Neural cell (in vitro differentiated cells): Measurements from ENCODE around the gene TOR3A. TPM values are rescaled to one million over a fixed set of nuclear protein-coding genes. Genes with fewer than 3 reads are reported as not detected.

Source experiments
- H2AFZ ChIP-seq: fragments of 200-600, 300-800 bp; sonication (generic), shearing (Covaris generic); 2 replicates; pipeline ENCODE4 v1.6.0; 2014; ENCODE audit warnings: low read depth, mild to moderate bottlenecking, antibody characterized with exemption, low read length, moderate library complexity
- H3F3A ChIP-seq: fragments of 200-600 bp; shearing (Covaris generic); 2 replicates; pipeline ENCODE4 v1.6.1; 2016; ENCODE audit warnings: mild to moderate bottlenecking, moderate library complexity, mixed read lengths, antibody characterized with exemption, low read length; ENCODE audit not compliant: insufficient read depth, poor library complexity, severe bottlenecking
- H3K27ac ChIP-seq: fragments of 200-600, 300-800 bp; sonication (generic), shearing (Covaris generic); 2 replicates; pipeline ENCODE4 v1.5.1; 2014; ENCODE audit warnings: mild to moderate bottlenecking, low read length, moderate library complexity
- H3K27me3 ChIP-seq: fragments of 300-800, 200-600 bp; sonication (generic), shearing (Covaris generic); 2 replicates; pipeline ENCODE4 v1.6.0; 2014; ENCODE audit warnings: mild to moderate bottlenecking, low read depth, low read length, moderate library complexity; ENCODE audit not compliant: insufficient read depth
- H3K36me3 ChIP-seq: fragments of 300-800, 200-600 bp; sonication (generic), shearing (Covaris generic); 2 replicates; pipeline ENCODE4 v1.5.1; 2014; ENCODE audit warnings: mild to moderate bottlenecking, antibody characterized with exemption, low read length, moderate library complexity; ENCODE audit not compliant: insufficient read depth
- H3K4me2 ChIP-seq: fragments of 300-800, 200-600 bp; sonication (generic), shearing (Covaris generic); 2 replicates; pipeline ENCODE4 v1.6.0; 2014; ENCODE audit warnings: mild to moderate bottlenecking, low read length
- H3K4me3 ChIP-seq: fragments of 300-800, 200-600 bp; sonication (generic), shearing (Covaris generic); 2 replicates; pipeline ENCODE4 v1.5.1; 2014; ENCODE audit warnings: mild to moderate bottlenecking, low read length, moderate library complexity
- H3K79me2 ChIP-seq: fragments of 200-600 bp; shearing (Covaris generic); replicated peaks from 2 replicates; pipeline ENCODE4 v1.6.0; 2014; ENCODE audit warnings: mild to moderate bottlenecking, low read length, moderate library complexity; ENCODE audit not compliant: insufficient read depth
- H3K9ac ChIP-seq: fragments of 300-800, 200-600 bp; sonication (generic), shearing (Covaris generic); 2 replicates; pipeline ENCODE4 v1.6.1; 2016; ENCODE audit warnings: mild to moderate bottlenecking, low read length, mixed read lengths
- H3K9me2 ChIP-seq: fragments of 200-600 bp; shearing (Covaris generic); 2 replicates; pipeline ENCODE4 v1.6.1; 2016; ENCODE audit warnings: mild to moderate bottlenecking, low read length, mixed read lengths; ENCODE audit not compliant: insufficient read depth
- H3K9me3 ChIP-seq: fragments of 200-600, 300-800 bp; sonication (generic), shearing (Covaris generic); 2 replicates; pipeline ENCODE4 v1.6.1; 2016; ENCODE audit warnings: mild to moderate bottlenecking, mixed run types, low read length, moderate library complexity, mixed read lengths
- H4K20me1 ChIP-seq: fragments of 200-600 bp; shearing (Covaris generic); 2 replicates; pipeline ENCODE4 v1.6.1; 2016; ENCODE audit warnings: mild to moderate bottlenecking, mixed run types; ENCODE audit not compliant: insufficient read depth
- CTCF ChIP-seq: fragments of 450-650 bp; IDR thresholded peaks from 2 replicates; pipeline ENCODE4 v1.5.1; 2014; ENCODE audit warnings: antibody characterized with exemption, mild to moderate bottlenecking, moderate library complexity; ENCODE audit not compliant: poor library complexity, severe bottlenecking
- EP300 ChIP-seq: fragments of 450-650 bp; conservative IDR thresholded peaks from 2 replicates; pipeline ENCODE4 v1.6.1; 2014; ENCODE audit warnings: antibody characterized with exemption, mild to moderate bottlenecking, moderate library complexity; ENCODE audit not compliant: poor library complexity, severe bottlenecking
- EZH2 ChIP-seq: fragments of 200-600, 300-800 bp; shearing (Covaris generic), sonication (generic); IDR thresholded peaks from 2 replicates; pipeline ENCODE4 v1.6.1; 2014; ENCODE audit warnings: antibody characterized with exemption, low read length, borderline replicate concordance, mild to moderate bottlenecking; ENCODE audit not compliant: insufficient read depth, poor library complexity, severe bottlenecking
- MXI1 ChIP-seq: fragments of 450-650 bp; conservative IDR thresholded peaks from 2 replicates; pipeline ENCODE4 v1.6.1; 2014; ENCODE audit warnings: antibody characterized with exemption, mild to moderate bottlenecking; ENCODE audit not compliant: poor library complexity, severe bottlenecking
- POLR2AphosphoS5 ChIP-seq: IDR thresholded peaks from 2 replicates; pipeline ENCODE4 v1.6.1; 2012
- RAD21 ChIP-seq: fragments of 450-650 bp; conservative IDR thresholded peaks from 2 replicates; pipeline ENCODE4 v1.6.1; 2014; ENCODE audit warnings: antibody characterized with exemption, mild to moderate bottlenecking, moderate library complexity
- REST ChIP-seq: IDR thresholded peaks from 2 replicates; pipeline ENCODE4 v1.6.1; 2012; ENCODE audit warnings: borderline replicate concordance
- SMC3 ChIP-seq: fragments of 450-650 bp; conservative IDR thresholded peaks from 2 replicates; pipeline ENCODE4 v1.6.1; 2014; ENCODE audit warnings: antibody characterized with exemption, mild to moderate bottlenecking, moderate library complexity; ENCODE audit not compliant: poor library complexity
- TAF1 ChIP-seq: IDR thresholded peaks from 2 replicates; pipeline ENCODE4 v1.6.1; 2012; ENCODE audit warnings: low read depth
- polyA plus RNA-seq: library from polyadenylated mRNA; depleted of rRNA; stranded (reverse); fragments of >200 nt; gene quantifications from 2 replicates; pipeline ENCODE4 v1.2.3, GENCODE V29; 2014

Gene TOR3A
- polyA plus RNA-seq, 1 donor from 2014 or later, result 13.5 TPM

DNA sequence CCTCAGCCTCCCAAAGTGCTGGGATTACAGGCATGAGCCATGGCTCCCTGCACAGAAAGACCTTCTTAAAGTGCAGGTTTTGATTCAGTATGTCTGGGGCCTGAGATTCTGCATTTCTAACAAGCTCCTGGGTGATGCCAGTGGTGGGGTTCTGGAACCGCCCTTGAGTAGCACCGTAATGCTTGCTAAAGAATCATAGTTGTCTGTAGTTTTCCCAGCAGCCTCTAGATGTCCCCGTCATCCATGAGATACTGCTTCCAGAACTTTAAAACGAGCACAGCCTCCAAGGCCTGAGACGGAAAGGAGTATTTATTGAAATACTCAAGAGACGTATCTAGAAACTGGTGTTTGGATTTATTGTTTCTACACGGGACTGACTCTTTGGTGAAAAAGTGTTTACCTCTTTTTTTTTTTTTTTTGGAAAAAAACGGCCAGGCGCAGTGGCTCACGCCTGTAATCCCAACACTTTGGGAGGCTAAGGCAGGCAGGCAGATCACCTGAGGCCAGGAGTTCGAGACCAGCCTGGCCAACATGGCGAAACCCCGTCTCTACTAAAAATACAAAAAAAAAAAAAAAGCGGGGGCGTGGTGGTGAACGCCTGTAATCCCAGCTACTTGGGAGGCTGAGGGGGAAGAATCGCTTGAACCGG lies 2.6 kb upstream of the TOR3A start:
- no peaks in the 10 kb centered on the region for H3K36me3 ChIP-seq
- H3K9ac ChIP-seq, result no peak overlapping the region
- no peak overlapping the region for H3K27ac ChIP-seq
- no peaks in the 10 kb centered on the region for H3K9me2 ChIP-seq
- no peaks in the 10 kb centered on the region for H3F3A ChIP-seq
- H3K9me3 ChIP-seq, result no peaks in the 10 kb centered on the region
- H3K4me2 ChIP-seq, result no peak overlapping the region
- H2AFZ ChIP-seq, result no peak overlapping the region
- TF ChIP-seq MXI1 (no peak), POLR2AphosphoS5 (no peak), RAD21 (peak; percentile 86), SMC3 (peak; percentile 85), CTCF (peak; percentile 87), TAF1 (no peak)
- H3K79me2 ChIP-seq, result no peaks in the 10 kb centered on the region
- H4K20me1 ChIP-seq, result no peaks in the 10 kb centered on the region
- no peak overlapping the region for H3K4me3 ChIP-seq
- H3K27me3 ChIP-seq, result no peaks in the 10 kb centered on the region

- H3K4me3 ChIP-seq, result peak overlapping the region; percentile 95
- H3K27me3 ChIP-seq, result no peaks in the 10 kb centered on the region
- no peaks in the 10 kb centered on the region for H3F3A ChIP-seq
- TF ChIP-seq EP300 (no peak), SMC3 (no peak), MXI1 (no peak), RAD21 (no peak), POLR2AphosphoS5 (no peak), REST (no peak), CTCF (no peak), EZH2 (no peak), TAF1 (no peak)
- peak overlapping the region; percentile 39 for H3K4me2 ChIP-seq
- no peaks in the 10 kb centered on the region for H3K9me3 ChIP-seq
- H3K36me3 ChIP-seq, result no peaks in the 10 kb centered on the region
- H3K9me2 ChIP-seq, result no peaks in the 10 kb centered on the region
- no peak overlapping the region for H3K27ac ChIP-seq
- H3K9ac ChIP-seq, result no peak overlapping the region
- H3K79me2 ChIP-seq, result no peaks in the 10 kb centered on the region
- peak overlapping the region; percentile 45 for H2AFZ ChIP-seq
- H4K20me1 ChIP-seq, result no peaks in the 10 kb centered on the region
Measured at GRCh38 chr1:179080866-179081686, 794 bp upstream of the TOR3A start.
